ENCODE results near the gene TTLL8.

The TTLL8 gene

GRCh38 chr22:50040717-50041116 lies 17.4 kb downstream of the TTLL8 start:
- no peak overlapping the region for H3K27ac ChIP-seq
- no peak for DNase-seq
- in situ Hi-C loops (cut with HindIII; ENCODE audit: low pct_ligation_motif_present, low sequenced_read_pairs), result no loop called here
- TF ChIP-seq CTCF (IDR thresholded peaks at IDR 0.05; ENCODE audit: low read depth, low read length, missing control alignments), result no peak
- H3K36me3 ChIP-seq (replicated peaks), result no peaks in the 10 kb centered on the region
- H3K4me3 ChIP-seq (ENCODE audit: low read depth, low read length), result no peak overlapping the region
- no peaks in the 10 kb centered on the region for H3K27me3 ChIP-seq (replicated peaks)

DNA sequence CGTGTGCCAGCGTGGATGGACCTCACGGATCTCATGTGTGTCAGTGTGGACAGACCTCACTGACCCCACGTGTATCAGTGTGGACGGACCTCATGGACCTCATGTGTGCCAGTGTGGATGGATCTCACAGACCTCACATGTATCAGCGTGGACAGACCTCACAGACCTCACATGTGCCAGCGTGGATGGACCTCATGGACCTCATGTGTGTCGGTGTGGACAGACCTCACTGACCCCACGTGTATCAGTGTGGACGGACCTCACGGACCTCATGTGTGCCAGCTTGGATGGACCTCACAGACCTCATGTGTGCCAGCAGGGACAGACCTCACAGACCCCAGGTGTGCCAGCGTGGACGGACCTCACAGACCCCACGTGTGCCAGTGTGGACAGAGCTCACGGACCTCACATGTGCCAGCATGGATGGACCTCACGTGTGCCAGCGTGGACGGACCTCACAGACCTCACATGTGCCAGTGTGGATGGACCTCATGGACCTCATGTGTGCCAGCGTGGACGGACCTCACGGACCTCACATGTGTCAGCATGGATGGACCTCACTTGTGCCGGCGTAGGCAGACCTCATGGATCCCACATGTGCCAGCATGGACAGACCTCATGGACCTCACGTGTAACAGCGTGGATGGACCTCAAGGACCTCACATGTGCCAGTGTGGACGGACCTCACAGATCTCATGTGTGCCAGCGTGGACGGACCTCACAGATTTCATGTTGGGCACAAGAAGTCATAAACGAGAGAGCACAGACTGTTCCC lies 18.2 kb downstream of the TTLL8 start:
- in situ Hi-C loops (cut with HindIII; ENCODE audit: low pct_ligation_motif_present, low sequenced_read_pairs), result no loop called here
- Histone ChIP-seq H3K27ac (no peak overlapping the region), H3K36me3 (replicated peaks) (no peaks in the 10 kb centered on the region), H3K4me3 (ENCODE audit: low read depth, low read length) (no peak overlapping the region), H3K27me3 (replicated peaks) (no peaks in the 10 kb centered on the region)
- no peak for TF ChIP-seq CTCF (IDR thresholded peaks at IDR 0.05; ENCODE audit: low read depth, low read length, missing control alignments)
- DNase-seq, result no peak

DNA sequence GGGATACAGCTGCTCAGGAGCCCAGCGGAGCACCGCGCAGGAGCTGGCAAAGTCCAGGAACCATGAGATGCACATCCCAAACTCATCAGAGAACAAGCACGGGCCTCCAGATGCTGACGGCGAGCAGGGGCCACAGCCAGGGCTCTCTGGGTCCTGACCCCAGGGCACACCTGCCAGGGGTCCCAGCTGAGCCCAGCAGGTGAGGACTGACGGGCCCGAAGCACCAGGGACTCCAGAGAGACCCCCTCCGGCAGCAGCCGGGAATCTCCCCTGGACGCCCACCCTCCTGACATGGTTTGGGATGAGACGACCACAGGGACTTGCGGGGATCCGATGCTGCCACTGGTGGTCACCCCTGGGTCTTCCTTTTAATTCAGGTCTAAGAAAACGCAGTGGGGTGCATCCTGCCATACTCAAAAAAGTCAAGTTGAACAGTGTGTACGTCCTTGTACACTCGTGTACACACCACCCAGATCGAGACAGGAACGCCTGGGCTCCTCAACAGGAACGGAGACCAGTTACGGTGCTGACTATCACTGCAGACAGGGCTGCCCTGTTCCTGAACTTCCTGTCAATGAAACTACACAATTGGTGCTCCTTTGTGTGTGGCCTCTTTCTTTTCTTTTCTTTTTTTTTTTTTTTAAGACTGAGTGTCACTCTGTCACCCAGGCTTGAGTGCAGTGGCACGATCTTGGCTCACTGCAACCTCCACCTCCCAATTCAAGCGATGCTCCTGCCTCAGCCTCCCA lies 21.9 kb downstream of the TTLL8 start:
- in situ Hi-C loops (cut with HindIII; ENCODE audit: low pct_ligation_motif_present, low sequenced_read_pairs), result no loop called here
- no peak for TF ChIP-seq CTCF (IDR thresholded peaks at IDR 0.05; ENCODE audit: low read depth, low read length, missing control alignments)
- DNase-seq, result no peak
- Histone ChIP-seq H3K27me3 (replicated peaks) (peaks cover 4% of the 10 kb centered on the region), H3K27ac (no peak overlapping the region), H3K36me3 (replicated peaks) (no peaks in the 10 kb centered on the region), H3K4me3 (ENCODE audit: low read depth, low read length) (no peak overlapping the region)

DNA sequence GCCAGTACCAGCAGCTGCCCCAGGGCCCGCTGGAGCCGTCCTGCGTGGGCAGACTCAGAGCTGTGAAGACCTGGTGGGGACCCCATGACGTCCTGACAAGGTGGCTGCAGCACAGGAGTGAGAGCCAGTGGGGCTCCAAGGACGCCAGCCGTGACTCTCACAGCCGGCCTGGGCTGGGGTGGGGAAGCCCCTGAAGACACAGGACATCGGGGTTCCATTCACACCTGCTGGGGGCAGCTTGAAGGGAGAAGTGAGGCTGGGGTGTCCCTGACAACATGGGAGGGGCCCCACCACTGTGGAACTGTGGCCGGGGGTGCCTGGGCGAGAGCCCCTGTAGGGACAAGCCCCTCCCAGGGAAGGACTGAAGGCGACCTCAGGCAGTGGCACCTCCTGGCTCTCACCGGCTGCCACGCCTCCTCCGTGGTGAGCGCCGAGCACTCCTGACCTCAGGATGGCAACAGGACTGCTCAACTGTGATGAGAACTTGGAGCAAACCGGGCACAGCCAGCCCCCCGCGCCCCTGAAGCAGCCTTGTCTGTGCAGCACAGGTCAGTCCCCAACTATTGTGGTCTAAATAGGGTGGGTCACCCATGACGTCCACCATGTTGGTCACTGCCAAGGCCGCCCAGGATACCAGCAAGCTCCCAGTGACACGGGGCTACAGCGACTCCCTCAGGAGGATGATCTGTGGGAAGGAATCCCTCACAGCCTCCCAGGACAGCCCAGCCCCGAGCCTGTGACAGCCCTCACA lies 22.8 kb downstream of the TTLL8 start:
- H3K4me3 ChIP-seq (ENCODE audit: low read depth, low read length), result no peak overlapping the region
- in situ Hi-C loops (cut with HindIII; ENCODE audit: low pct_ligation_motif_present, low sequenced_read_pairs), result no loop called here
- H3K36me3 ChIP-seq (replicated peaks), result no peaks in the 10 kb centered on the region
- H3K27ac ChIP-seq, result no peak overlapping the region
- H3K27me3 ChIP-seq (replicated peaks), result peaks cover 4% of the 10 kb centered on the region
- no peak for DNase-seq
- no peak for TF ChIP-seq CTCF (IDR thresholded peaks at IDR 0.05; ENCODE audit: low read depth, low read length, missing control alignments)

GRCh38 chr22:50034126-50035081 lies 23.7 kb downstream of the TTLL8 start:
- H3K4me3 ChIP-seq (ENCODE audit: low read depth, low read length), result no peak overlapping the region
- in situ Hi-C loops (cut with HindIII; ENCODE audit: low pct_ligation_motif_present, low sequenced_read_pairs), result no loop called here
- no peak overlapping the region for H3K27ac ChIP-seq
- H3K36me3 ChIP-seq (replicated peaks), result no peaks in the 10 kb centered on the region
- H3K27me3 ChIP-seq (replicated peaks), result peaks cover 4% of the 10 kb centered on the region
- no peak for TF ChIP-seq CTCF (IDR thresholded peaks at IDR 0.05; ENCODE audit: low read depth, low read length, missing control alignments)
- DNase-seq, result no peak
